ENCODE data around the gene ELAVL3.
"Not testable (repeated sequence)": the region's sequence is repeated elsewhere in the genome, so short reads cannot be mapped to it uniquely, and the experiment has no call there.

Gene ELAVL3

GRCh38 chr19:11435057-11435832, 45.6 kb downstream of the ELAVL3 start, which contains the start of the genes ODAD3 and PRKCSH:
Gene ODAD3 (minus strand): TSS chr19:11435121. CDS start chr19:11435016, 105 bp downstream.
Gene PRKCSH (plus strand): TSS chr19:11435635. CDS start chr19:11436118, 483 bp downstream.
- DNase-seq: peak; percentile 100

- no peak for DNase-seq
These were observed 46.2 kb downstream of the ELAVL3 start for GRCh38 chr19:11434703-11435056.

GRCh38 chr19:11433526-11433925, 47.3 kb downstream of the ELAVL3 start:
- DNase-seq: not testable (repeated sequence)

- DNase-seq: no peak
These were observed 54.2 kb downstream of the ELAVL3 start for GRCh38 chr19:11426656-11427055.

- DNase-seq: no peak
These were observed 55.0 kb downstream of the ELAVL3 start for GRCh38 chr19:11425719-11426457.

GRCh38 chr19:11423791-11424181, 57.1 kb downstream of the ELAVL3 start:
- no peak for DNase-seq

- no peak for DNase-seq
These were observed 57.6 kb downstream of the ELAVL3 start for GRCh38 chr19:11423164-11423790.

GRCh38 chr19:11422163-11423065, 58.4 kb downstream of the ELAVL3 start:
- DNase-seq: peak; percentile 73

GRCh38 chr19:11421371-11422098, 59.3 kb downstream of the ELAVL3 start:
- DNase-seq: peak; percentile 17

GRCh38 chr19:11420429-11421370, 60.1 kb downstream of the ELAVL3 start:
- peak; percentile 34 for DNase-seq

- peak; percentile 46 for DNase-seq
These were observed 62.0 kb downstream of the ELAVL3 start, which contains the start of gene RGL3 for GRCh38 chr19:11418549-11419506. Gene RGL3 (minus strand): TSS chr19:11419314. CDS start chr19:11419278, 36 bp downstream.

- no peak for DNase-seq
These were observed 62.7 kb downstream of the ELAVL3 start for GRCh38 chr19:11418094-11418548.

GRCh38 chr19:11416346-11417052, 64.3 kb downstream of the ELAVL3 start:
- no peak for DNase-seq

- no peak for DNase-seq
These were observed 66.3 kb downstream of the ELAVL3 start for GRCh38 chr19:11414544-11414943.

- DNase-seq: peak; percentile 74
These were observed 70.2 kb downstream of the ELAVL3 start for GRCh38 chr19:11410682-11411081.

- no peak for DNase-seq
These were observed 72.3 kb downstream of the ELAVL3 start for GRCh38 chr19:11408591-11408990.

GRCh38 chr19:11406703-11407236, 74.1 kb downstream of the ELAVL3 start:
- DNase-seq: not testable (repeated sequence)

Data from EL (cell line).